ENCODE results near the gene CNGB1.
"Not testable (repeated sequence)": the region's sequence is repeated elsewhere in the genome, so short reads cannot be mapped to it uniquely, and the experiment has no call there.

CNGB1 gene

DNA sequence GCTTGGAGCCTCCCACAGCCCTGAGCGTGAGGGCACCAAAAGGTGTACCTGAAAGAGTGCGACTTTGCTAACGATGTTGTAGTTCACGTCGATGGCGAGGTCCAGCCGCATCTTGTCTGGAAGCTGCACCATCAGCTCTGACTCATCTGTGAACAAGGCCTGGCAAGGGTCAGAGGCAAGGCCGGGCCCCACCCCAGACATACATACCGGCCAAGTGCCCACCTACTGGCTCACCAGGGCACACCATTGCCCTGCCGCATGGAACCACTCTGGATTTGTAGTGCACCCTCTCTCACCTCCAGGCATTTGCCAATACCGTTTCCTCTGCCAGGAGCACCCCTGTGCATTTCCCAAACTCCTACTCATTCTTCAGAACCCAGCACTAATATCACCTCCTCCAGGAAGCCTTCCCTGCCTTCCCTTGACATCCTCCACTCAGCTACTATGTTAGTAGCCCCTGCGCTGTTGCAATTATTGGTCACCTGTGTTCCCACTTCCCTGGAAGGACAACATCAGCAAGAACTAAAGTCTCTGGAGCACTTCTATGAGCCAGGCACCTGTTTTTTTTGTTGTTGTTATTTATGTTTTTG lies 69.4 kb downstream of the CNGB1 start:
- DNase-seq: no peak

DNA sequence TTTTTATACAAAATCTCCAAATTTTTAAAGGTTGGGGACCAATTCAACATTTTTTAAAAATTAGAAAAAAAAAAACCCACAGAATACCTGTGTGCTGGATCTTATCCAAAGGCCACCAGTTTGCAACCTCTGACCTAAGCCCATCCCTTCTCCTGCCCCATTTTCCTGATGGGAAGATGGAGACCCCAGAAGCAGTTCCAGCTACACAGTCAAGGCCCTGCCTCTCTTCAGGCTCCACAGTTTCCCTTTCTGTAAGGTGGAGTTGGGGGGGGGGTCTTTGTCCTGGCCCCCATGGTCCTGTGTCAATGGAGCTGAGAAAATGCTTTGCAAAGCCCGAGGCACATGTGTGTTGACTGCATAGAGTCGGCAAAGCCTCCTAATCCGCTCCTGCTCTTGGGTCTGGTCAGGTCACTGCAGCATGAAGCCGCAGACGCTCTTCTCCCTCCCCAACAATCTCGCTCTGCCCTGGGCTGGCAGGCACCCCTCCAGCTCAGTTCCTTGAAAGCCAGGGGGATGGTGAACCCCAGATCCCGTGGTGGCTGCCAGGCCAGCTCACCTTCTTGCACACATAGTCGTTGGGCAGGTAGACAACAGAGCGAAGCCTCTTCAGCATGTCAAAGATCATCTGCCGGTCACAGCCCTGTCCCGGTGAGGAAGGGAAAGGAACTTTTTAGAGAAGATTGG lies 70.0 kb downstream of the CNGB1 start:
- no peak for DNase-seq

DNA sequence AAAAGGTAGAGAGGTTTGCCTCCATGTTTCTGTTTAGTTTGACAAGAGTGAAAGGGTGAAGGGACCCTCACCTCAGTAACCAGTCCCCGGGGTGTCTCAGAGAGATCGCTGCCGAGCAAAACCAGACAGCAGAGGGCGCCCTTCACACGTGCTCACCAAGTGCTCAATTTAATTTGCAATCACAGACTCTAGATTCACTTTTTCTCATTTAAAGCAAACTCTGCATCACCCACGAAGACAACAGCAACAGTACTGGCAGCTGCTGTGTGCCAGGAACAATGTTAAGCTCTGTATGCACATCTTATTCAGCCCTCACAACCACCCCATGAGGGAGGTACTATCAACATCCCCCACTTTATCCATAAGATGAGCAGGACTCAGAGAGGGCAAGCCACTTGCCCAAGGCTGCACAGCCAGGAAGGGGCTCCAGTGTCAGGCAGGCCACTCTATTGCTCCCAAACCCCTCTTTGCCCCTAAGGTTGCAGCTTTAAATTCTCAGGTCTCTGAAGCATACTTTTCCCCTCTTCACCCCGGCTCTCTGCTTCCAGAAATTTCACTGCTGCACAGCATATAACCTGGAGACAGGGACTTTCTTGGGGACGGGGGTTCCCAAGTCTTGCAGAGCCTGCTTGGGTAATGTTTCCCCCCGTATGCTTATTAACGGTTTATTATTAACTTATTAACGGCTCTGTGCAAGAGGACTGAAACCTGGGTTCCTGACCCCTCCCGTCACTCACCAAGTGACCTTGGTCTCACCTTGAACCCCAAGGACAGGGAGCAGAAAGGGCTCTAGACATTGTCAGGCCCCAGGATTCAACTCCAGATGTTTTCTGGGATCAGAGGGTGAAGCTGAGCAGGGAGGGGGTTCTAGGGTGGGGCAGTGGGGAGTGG lies 70.9 kb downstream of the CNGB1 start:
- DNase-seq: peak; percentile 57

DNA sequence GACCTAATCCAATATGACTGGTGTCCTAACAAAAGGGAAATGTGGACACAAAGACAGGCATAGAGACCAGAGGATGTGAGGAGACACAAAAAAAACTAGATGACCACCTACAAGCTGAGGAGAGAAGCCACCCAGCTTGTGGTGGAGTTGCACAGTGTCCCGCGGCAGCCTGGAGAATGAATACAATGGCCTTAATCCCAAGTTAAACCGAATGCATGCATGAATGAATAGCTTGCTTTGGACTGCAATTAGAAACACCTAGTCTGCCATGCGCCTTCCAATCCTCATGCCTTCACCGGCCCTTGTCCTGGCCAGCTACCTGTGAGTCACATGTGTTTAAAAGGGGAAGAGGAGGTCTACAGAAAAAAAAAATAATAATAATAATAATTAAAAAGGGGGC lies 72.0 kb downstream of the CNGB1 start:
- no peak for DNase-seq

DNA sequence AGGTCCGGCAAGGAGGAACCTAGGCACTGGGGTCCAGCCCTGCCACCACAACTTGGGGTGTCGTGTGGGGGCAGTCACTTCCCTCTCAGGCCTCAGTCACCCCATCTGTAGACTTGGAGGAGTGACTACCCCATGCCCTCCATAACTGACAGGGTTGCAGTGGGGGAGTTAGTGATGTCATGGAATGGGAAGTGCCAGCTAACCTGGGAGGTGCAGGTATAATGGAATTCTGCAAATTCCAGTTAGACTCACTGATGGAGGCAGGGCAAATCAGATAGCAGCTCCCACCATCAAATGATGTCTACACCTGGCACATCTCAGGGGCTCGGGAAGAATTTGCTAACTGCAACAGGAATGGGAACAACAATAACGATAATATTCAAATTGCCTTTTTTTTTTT lies 72.9 kb downstream of the CNGB1 start:
- no peak for DNase-seq

DNA sequence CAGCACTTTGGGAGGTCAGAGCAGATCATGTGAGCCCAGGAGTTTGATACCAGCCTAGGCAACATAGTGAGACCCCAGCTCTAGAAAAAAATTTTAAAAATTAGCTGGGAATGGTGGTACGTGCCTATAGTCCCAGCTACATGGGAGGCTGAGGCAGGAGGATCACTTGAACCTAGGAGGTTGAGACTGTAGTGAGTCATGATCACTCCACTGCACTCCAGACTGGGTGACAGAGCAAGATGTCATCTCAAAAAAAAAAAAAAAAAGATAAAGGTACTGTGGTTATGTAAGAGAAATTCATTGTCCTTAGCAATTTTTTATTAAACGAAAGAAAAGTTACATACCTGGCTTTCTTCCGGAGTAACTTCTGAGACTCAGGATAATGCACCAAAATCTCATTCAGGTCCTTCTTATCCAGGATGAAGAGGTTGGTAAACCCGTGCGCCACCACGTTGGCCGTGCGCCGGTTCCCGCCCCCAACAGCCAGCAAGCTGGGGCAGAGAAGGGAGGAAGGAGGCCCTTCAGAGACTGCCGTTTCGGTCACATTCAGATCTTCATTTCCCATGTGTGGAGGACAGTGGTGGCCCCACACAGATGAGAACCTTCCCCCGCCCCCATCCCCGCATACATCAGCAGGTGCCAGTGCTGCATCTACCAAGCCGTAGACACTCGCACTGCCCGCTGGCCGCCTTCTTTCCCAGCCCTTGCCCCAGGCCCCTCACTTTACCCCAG lies 73.7 kb downstream of the CNGB1 start:
- DNase-seq: no peak

DNA sequence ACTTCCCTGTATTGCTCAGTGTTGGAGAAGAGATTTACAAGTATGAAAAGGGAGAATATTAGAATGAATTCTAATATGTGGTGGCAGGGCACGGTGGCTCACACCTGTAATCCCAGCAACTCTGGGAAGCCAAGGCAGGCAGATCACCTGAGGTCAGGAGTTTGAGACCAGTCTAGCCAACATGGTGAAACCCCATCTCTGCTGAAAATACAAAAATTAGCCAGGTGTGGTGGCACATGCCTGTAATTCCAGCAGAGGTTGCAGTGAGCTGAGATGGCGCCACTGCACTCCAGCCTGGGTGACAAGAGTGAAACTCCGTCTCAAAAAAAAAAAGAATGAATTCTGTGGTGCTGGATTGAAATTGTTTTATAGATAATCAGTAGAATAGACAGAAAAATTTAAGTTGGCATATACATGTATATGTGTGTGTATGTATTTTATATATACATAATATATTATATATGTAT lies 75.8 kb downstream of the CNGB1 start:
- not testable (repeated sequence) for DNase-seq

DNA sequence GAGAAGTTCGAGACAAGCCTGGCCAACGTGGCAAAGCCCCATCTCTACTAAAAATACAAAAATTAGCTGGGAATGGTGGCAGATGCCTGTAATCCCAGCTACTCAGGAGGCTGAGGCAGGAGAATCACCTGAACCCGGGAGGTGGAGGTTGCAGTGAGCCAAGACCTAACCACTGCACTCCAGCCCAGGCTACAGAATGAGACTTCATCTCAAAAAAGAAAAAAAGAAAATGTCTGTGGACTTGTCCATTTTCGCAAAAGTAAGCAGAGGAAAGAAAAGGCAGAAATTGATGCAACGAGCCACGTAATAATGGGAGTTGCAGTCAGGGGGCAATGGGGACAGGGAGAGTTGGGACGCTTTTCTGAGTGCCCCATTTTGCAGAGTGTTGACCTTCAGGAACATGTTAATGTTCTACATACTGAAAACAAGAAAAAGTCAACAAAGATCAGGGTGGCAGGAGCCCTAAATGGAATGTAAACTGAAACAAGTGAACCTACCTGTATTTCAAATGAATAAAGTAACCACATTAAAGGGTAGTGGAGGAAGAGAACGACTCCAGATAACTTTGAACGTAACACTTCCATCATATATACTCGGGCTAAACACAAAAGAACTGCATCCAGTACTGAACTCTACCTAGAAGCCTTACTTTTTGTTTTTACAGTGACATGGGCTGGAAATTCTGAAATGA lies 76.4 kb downstream of the CNGB1 start:
- DNase-seq: no peak

DNA sequence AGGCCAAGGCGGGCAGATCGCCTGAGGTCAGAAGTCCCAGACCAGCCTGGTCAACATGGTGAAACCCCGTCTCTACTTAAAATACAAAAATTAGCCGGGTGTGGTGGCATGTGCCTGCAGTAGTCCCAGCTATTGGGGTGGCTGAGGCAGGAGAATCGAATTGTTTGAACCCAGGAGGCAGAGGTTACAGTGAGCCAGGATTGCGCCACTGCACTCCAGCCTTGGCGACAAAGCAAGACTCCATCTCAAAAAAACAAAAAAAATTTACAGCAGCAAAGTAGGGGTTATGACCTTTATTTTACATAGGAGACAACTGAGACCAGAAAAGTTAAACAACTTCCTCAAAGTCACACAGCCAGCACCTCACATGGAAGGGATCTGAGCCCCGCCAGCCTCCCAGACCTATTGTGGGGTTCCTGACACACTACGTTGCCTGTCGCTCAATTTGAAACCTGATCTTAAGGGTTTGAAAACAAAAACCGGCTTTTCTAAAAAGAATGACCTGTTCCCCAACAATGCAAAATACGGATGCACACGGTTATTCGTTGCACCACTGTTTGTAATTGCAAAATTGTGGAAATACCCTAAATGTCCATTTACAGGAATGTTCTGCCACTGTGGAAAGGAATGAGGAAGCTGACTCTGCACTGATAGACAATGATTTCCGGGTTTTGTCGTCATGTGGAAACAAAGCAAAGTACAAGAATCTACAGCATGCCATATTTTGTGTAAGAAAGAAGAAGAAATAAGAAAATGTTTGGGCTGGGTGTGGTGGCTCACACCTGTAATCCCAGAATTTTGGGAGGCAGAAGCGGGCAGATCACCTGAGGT lies 77.2 kb downstream of the CNGB1 start:
- DNase-seq: no peak

DNA sequence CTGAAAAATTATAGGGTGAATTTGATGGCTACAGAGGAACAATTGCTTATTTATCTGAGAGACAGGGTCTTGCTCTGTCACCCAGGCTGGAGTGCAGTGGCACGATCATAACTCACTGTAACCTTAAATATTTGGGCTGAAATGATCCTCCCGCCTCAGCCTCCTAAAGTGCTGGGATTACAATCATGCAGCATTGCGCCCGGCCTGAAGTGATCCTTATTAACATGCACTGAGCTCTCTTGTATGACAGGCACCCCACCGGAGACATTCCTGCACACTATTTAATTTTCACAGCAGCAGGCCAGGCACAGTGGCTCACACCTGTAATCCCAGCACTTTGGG lies 77.7 kb downstream of the CNGB1 start:
- no peak for DNase-seq

DNA sequence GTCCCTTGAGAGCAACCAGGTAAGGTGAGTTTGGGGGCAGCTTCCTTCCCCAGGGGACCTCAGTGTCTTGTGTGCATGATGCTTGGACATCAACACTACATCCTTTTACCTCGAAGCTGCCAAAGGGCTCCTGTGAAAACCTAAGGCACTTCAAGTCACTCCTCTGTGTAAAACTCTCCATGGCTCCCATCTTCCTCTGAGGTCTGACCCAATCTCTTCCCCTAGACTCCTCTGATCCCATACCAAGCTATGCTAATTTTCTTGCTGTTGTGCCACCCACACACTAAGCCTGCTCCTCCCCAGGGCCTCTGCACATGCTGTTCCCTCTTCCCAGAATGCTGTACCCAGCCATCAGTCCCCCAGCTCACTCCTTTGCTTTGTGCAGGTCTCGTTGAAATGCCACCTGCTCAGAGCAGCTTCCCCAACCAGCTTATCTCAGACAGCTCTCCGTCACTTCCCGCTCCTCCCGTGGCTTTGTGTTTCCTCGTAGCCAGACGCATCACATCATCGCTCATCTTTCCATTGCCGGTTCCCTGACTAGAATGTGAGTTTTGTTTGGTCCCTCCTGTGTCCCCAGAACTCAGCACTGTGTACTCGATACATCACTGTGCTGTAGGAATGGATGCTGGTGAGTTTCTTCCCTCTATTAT lies 78.4 kb downstream of the CNGB1 start:
- DNase-seq: no peak

DNA sequence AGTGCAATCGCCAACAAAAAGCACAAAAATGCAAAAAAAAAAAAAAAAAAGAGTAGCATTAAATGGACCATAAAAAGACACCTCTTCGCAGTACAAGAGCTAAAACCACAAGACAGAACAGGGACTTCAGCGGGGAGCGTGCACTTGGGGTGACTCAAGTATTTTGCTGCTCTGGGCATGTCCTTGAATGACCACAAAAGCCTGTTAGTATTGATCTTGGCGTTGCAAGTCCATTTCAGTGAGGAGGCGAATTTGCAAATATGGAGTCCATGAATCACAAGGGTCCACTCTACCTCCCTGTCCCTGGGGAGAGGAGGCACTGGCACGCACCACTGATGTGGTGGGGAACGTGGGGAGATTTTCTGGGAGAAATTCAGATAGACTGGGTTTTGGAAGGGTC lies 78.9 kb downstream of the CNGB1 start:
- no peak for DNase-seq

DNA sequence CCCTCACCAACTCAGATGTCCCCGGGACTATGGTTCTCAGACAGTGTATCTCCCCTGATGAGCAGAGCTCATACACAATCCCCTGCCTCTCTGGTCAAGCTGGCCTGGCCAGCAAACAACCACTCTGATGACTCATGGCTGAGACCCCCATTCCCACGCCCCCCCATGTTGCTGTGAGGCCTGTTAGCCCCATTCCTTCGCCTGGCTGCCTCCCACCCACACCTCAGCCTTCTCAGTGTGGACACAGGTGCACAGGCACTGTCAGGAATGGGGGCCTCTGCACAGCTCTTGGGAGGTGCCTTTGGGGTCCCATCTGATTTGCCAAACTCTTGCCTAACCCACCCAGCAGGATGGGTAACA lies 80.2 kb downstream of the CNGB1 start:
- DNase-seq: no peak

DNA sequence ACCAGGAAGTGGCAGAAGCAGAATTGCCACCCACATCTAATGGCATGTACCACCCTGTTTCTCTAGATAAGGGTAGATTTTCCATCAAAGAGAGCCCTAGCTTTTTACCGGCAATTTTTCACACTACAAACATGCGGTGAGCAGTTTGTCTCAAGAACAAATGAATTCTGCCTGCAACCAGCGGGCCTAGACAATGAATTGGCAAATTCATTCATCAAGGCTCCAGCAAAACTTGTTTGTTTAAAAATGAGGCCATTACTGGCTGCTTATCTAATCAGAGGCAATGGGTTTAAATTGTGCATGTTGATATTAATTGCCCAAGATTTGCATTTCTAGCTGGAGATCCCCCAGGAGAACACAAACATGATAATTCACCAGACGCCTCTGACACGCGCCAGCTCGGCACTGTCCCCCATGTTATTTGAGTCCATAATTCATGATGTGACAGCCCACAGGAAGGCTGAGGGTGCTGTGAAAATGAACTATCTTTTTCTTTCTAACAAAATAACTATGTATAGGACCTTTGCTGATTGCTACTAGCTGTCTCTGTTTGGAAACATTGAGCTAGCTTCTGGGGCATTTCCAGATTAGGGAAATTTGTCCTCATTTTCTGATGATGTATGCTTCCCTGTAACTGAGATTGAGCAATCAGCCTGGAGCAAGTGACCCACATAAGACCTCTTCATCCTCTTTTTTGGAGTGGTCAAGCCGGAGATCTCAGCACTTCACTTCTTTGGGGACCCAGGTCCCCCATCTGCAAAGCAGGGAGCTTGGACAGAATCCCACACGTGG lies 80.8 kb downstream of the CNGB1 start:
- no peak for DNase-seq

DNA sequence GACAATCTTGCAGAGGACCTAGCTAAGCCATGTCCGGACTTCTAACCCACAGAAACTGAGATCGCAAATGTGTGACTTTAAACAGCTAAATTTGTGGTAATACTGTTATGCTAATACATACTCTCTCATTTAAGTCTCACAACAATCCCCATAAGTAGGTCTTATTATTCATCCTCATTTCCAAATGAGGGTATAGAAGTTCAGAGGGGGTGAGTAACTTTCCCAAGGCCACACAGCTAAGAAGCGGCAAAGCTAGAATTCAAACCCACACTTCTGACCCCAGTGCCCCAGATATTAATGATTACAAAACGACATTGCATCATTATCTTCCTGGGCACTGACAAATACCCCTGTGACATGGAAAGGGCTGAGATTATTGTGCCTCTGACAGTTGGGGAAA lies 81.4 kb downstream of the CNGB1 start:
- DNase-seq: no peak

DNA sequence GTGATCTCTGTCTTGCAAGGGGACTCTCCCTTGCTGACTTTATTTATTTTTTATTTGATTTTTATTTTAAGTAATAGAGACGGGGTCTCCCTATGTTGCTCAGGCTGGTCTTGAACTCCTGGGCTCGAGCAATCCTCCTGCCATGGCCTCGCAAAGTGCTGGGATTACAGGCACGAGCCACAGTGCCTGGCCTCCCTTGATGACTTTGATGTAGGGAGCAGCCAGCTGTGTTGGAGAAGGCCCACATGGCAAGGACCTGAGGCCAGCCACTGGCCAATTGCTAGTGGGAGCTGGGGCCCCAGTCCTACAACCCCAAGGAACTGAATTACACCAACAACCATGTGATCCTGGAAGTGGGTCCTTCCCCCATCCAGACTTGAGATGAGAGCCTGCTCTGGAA lies 81.8 kb downstream of the CNGB1 start:
- DNase-seq: no peak

DNA sequence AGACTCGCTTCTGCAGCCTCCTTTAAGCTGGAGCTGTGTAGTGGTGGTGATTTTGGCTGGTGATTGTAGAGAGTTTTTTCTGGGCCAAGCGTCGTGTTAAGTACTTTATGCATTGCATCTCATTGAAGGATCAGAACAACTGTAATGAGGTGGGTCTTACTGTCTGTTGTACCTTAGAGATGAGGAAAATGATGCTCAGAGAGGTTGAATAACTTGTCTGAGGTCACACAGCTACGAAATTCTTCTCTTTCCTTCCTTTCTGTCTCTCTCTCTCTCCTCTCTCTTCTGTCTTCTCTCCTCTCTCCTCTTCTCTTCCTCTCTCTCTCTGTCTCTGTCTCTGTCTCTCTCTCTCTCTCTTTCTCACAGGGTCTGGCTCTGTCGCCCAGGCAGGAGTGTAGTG lies 82.8 kb downstream of the CNGB1 start:
- no peak for DNase-seq

DNA sequence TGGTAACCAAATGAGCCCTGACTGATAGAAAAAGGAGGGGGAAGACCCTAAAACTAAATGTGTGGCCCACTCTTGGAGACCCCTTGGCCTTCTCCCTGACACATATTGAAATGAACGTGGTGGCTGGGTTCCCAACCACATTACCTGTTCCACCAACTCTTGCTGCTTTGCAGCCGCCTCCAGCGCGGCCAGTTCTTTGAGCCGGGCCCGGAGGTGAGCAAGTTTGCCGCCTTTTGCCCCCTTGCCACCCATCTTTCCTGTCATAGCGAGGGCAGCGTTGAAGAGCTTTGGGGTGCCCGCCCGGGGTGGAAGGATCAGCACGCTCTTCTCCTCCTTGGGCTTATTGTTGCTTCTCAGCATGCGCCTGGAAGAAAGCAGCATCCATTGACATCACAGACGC lies 83.2 kb downstream of the CNGB1 start:
- no peak for DNase-seq

DNA sequence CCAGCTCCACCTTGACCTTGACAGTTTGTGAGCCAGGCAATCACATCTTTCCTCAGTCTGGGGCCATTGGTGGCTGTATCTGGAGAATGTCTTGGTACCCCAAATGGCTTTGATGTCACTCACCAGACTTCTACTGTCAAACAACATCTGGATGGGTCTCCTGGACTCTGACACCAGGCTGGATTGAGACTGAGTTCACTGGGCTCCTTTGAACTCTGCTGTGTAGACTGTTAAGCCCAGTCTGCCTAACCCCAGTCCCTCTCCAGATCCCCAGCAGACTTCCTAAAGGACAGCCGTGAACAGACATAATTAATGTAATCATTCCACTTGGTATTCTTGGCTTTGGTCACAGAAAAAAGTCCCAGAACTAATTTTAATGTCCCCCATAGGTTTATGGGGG lies 84.5 kb downstream of the CNGB1 start:
- DNase-seq: no peak

DNA sequence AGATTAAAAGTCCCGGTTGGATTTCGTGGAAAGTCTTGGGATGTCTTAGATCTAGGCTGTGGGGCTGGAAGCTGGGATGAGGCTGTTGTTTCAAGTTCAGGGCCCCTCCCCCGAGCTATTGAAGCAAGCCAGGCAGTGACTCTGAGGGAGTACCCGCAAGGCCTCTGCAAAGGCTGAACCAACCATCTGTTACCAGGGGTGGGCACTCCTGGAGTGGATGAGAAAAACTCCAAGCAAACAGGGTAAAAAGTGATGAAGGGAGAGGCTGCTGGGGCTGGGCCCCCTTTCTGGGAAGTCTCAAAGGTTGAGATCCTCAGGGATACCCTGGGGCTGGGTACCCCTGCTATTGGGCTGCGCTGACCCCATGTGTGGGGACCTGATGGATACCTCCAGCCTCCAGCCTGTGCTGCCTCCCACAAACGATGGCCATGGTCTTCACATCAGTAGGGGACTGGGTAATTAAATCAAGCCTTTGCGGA lies 86.2 kb downstream of the CNGB1 start:
- no peak for DNase-seq
